Lower leg skin (tissue), 3 donors: ENCODE measurements around the gene JPT1.

Source experiments
- CTCF ChIP-seq, 3 donors: fragments of 450-650 bp; IDR thresholded peaks; one replicate each; pipeline ENCODE4 v1.5.1; 2016; ENCODE audit warnings: antibody characterized with exemption in 3 of 3, mild to moderate bottlenecking in 3 of 3, moderate library complexity in 2 of 3
- POLR2A ChIP-seq, 2 donors: fragments of 450-650 bp; IDR thresholded peaks; one replicate each; pipeline ENCODE4 v1.6.1; 2016 to 2017; ENCODE audit warnings: antibody characterized with exemption in 2 of 2, mild to moderate bottlenecking in 1 of 2, moderate library complexity in 1 of 2

DNA sequence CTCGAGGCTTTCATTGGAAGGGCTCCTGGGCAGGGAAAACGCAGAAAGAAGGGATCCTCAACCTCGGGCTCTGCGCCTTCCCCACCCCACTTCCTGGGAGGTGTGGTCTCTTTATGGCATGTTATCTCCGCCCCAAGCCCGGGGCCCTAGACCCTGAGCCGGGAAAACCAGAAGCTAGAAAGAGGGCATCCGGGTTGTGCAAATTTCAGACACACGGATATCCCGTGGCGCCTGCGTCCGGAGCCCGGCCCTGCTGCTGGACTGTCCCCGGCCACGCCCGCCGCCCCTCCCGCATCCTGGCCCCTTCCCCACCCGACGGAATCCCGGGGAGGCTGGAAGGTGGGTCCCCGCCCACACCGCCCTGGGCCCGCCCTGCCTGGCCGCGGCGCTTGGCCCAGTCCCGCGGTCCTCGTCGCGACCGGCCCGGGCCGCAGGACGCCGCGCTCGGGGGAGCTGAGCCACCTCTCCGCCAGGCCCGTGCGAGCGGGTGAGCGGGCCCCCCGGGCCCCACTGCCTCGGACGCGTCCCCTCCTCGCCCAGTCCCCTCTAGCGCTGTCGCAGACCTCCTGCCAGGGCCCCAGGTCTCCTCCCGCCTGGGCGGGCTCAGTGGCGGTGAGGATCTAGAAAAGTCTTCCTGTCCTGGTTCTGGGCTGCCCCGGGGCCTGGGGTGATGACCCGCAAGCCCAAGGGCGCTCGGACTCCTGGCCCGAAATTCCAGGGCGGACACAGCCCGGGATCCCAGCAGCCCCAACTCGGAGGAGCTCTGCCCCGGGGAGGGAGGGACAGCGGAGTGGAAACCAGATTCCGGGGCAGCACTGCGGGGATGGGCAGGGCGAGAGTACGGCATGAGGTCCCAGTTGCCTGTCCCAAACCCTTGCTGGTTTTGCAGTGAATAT, 66.5 kb downstream of the JPT1 start, which contains the start of gene SLC16A5:
- TF ChIP-seq CTCF (IDR thresholded peaks at IDR 0.05) = no peak
- no peak for TF ChIP-seq POLR2A (IDR thresholded peaks at IDR 0.05)
